GM12872 (cell line): ENCODE measurements around the gene GAPDHS.
A peak's percentile ranks its signal among the peaks of the same experiment; 100 is the strongest.

ENCODE experiments used
- CTCF ChIP-seq: IDR thresholded peaks from 3 replicates; pipeline ENCODE4 v1.5.1; 2011; ENCODE audit warnings: low read depth, mild to moderate bottlenecking, low read length, moderate library complexity; ENCODE audit not compliant: insufficient read depth

GAPDHS gene

GRCh38 chr19:35555301-35556005, 22.2 kb downstream of the GAPDHS start:
- TF ChIP-seq CTCF = peak; percentile 43

GRCh38 chr19:35556025-35556590, 22.9 kb downstream of the GAPDHS start:
- no peak for TF ChIP-seq CTCF

DNA sequence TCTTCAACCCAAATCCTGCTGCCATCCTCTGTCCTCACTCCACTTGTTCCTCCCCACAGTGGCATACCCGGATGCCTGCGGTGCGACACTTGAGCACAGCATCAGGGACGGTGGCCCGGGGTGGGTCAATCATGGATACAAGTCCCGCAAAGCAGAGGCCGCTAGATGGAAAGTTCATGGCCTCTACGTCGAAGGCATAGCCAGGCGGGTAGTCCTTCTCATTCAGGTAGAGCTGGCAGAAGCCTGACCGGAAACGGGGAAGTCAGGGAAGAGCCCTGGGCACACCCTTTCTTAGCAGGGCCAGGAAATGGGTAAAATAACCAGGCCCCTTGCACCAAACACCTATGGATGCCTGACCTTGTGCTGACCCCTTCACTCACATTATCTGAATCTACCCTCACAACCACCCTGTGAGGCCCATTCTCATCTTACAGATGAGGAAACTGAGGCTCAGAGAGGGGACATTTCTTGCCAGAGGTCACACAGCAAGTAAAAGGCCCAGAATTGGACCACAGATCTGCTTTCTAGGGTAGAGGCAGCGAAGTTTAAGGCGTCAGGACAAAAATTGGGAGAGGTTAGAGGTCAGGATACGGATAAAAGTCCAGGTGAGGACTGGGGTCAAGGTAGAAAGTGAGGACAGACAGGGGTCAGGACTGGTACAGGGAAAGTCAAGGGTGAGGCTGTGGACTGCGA, 23.7 kb downstream of the GAPDHS start:
- no peak for TF ChIP-seq CTCF

- TF ChIP-seq CTCF = no peak
Observed at GRCh38 chr19:35557539-35558399, 24.5 kb downstream of the GAPDHS start.

GRCh38 chr19:35558400-35559280, 25.4 kb downstream of the GAPDHS start:
- TF ChIP-seq CTCF = no peak

- TF ChIP-seq CTCF = no peak
Observed at GRCh38 chr19:35559281-35559659, 26.0 kb downstream of the GAPDHS start.
